Cortex of kidney (tissue), 1 donor: ENCODE measurements around the gene TET3.

Experiments used
- DNase-seq: peaks from one replicate; lab custom pipeline; 2025; lab: John Stamatoyannopoulos, UW

TET3 gene

DNA sequence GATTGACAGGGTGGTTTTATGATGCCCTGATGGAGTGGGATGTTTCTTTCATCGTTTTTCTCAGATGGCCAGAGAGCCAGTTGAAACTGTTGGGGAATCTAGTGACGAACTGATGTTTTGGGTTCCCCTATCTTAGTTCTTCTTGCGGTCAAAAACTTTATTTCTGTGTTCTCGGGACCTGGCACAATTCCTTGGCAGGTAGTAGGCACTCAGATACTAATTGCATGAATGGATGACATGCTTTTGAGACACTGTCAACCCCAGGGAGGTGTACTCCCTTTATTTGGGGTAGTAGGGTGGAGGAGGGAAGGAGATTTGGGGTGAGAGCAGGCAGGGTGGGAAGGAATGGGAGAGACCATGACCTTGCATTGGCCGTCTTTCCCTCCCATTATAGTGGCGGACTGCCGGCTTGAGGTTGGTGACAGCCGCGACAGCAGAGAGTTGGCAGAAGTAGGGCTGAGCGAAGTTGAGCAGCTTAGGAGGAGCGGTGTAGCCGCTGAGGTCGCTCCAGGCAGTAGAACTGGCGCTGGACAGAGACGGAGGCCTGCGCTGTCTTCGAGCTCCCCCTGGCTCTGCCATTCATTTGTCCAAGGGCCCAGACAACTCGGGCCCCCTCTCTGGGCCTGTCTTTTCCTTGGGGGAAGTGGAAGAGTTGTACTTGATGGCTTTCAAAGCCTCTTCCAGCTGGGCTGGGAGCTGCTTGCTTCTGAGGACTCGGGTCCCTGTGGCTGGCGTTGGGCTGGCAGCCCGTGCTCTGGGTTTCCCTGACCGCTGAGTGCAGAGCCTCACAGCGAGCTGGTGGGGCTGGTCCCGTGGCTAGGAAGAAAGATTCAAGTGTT lies 2.6 kb downstream of the TET3 start:
- no peak for DNase-seq

DNA sequence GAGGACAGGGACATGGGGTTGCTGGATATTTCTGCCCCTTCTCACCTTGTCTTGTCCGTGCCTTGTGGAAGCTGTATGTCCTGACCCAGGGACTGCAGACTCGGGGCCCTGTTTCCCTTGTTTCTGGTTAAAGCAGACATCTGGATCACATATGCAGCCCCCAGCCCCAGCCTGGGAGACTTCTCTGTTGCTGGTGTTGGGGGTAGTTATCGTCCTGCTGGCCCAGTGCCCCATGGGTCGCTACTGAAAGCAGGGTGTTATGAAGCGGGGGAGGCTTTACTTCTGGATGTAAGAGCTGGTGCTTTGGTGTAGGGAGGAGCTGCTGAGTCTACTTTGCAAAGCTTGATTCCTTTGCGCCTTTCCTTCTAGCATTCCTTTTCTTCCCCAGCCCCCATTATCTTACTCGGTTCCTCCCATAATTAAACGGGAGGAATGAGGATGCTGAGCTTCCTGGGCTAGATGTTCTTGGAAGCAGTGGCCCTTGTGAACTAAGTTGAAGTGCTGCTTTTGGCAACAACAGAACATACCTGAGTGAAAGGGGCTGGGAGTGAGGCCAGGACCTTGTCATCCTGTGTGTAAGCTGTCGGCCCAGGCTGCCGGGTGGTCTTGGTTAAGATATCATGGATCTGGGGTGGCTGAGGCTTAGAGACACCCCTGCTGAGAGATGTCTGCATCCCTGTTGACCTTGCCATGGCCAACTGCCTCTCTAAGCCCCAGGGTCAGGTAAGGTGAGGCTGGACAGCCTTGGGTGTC lies 3.4 kb downstream of the TET3 start:
- DNase-seq, result no peak

DNA sequence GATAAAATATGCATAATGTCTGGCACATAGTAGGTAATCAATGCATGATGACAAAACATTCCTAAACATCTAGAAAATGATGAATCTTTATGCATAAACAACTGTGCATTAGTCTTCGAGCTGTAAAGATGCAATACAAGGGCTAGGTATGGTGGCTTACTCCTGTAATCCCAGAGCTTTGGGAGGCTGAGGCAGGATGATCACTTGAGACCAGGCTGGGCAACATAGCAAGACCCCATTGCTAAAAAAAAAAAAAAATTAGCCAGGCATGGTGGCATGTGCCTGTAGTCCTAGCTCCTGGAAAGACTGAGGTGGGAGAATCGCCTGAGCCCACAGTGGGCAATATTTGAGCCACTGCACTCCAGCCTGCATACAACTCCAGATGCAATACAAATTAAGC lies 5.3 kb downstream of the TET3 start:
- no peak for DNase-seq

DNA sequence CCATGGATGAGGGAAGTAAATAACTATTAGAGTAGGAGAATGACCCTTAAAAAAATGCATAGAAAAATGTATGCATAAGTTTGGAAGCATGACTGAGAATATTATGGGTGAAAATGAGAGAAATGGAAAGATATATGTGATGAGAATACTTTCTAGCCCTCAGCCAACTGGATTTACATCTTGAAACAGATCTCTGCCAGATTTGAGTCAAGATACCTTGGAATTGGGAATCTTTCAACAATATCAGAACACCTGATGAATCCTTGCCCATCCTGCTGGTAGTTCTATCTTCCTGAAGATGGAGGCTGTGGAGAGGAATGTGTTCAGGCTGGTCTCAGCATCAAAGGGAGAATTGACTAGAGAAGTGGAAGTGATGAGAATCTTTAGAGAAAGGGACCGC lies 5.8 kb downstream of the TET3 start:
- no peak for DNase-seq

DNA sequence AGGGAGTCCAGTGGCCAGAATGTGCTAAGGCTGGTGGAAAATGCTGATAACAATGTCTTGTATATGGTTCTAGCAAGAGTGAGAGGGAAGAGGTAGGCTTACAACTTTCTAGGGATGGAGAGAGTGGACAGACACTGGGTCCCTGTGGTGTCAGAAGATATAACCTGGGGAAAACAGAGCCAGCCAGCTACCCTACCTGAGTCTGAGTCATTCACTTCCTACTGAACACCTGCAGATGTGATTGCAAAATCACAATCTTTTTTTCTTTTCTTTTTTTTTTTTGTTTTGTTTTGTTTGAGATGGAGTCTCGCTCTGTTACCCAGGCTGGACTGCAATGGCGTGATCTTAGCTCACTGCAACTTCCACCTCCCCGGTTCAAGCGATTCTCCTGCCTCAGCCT lies 7.3 kb downstream of the TET3 start:
- DNase-seq, result no peak

DNA sequence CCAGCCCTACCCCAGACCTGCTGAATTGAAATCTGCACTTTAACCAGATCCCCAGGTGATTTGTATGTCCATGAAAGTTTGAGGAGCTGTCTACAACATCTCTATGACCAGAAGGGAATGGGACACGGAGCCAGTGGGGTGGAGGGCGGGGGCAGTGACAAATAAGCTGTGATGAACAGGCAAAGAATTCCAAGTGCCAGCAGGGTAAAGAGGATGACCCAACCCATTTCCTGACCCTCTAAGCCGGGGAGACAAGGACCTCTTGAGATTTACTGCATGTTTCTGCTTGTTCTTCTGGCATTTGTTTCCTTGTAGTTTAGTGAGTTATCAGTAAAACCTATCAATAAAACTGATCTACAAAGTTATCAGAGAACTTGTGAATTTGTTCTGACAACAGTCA lies 8.7 kb downstream of the TET3 start:
- DNase-seq, result no peak

DNA sequence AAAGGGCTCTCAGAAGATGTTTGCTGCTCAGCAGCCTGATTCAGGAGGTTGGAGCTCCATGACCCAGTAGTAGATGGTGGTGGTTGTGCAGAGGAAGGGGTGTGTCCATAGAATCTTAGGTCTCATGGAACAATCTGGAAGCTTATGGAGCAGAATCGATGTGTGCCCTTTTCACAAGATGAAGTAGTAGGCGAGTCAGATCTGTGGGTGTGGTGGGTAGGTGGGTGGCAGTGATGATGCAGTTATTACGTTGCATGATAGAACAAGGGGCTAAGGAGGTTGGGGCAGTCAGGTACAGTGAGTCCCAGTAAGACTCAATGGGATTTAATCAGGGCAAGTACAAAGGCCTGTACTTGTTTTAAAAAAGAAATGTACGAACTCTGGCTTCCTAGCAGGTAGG lies 9.1 kb downstream of the TET3 start:
- no peak for DNase-seq

DNA sequence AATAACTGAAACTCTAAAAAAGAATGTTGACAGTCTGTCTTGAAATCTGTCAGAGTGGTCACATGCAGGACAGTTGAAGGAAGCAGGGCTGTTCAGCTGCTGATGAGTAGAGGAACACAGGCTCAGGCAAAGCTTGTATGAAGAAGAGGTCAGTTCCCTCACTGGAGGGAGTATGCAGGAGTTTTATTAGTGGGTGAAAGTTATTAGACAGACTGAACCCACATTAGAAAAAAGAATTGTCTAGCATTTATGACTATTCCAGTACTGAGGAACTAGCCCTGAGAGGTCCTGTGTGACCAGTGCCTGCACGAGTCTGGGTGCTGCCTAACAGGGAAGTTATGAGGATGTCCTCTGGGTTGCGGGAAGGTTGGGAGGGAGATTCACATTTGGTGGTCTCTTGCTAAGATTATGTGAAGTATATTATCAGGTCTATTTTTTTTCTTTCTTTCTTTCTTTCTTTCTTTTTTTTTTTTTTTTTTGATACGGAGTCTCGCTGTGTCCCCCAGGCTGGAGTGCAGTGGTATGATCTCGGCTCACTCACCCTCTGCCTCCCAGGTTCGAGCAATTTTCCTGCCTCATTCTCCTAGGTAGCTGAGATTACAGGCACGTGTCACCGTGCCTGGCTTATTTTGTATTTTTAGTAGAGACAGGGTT lies 9.6 kb downstream of the TET3 start:
- no peak for DNase-seq

DNA sequence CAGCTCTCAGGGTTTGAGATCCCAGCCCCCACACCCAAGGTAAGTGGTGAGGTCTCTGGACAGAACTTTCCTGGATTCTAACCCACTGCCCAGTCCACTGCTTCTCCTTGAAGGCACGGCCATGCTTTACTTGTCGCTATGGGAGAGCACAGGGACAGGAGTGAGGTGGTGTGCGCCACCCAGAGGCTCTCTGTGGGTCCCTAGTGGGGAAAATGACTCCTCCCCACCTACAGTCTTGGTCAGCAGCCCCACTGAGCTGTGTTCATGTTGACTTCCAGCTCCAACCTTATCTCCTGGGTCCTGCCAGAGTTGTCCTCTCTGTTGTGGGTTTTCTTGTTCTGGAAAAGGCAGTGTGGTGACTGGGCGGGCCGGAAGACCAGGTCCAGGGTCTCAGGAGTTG lies 11.1 kb downstream of the TET3 start:
- DNase-seq, result no peak

DNA sequence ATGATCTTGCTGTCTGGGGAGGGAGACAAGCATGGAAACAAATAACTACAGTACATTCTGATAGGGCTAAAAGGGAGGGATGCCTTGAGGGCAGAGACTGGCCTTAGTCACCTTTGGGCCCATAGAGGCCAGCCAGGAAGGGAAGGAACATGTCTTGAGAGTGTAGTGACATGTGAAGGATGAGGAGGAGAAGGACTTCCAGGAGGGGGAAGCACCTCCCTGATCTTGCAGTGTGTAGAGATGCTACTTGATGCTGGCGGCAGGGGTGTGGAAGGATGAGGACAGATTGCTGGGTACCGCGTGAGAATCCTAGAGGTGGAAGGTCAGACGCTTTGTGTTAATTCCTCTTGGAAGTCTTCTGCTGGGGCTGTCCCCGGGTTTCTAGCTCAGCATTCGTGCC lies 13.1 kb downstream of the TET3 start:
- DNase-seq, result no peak

DNA sequence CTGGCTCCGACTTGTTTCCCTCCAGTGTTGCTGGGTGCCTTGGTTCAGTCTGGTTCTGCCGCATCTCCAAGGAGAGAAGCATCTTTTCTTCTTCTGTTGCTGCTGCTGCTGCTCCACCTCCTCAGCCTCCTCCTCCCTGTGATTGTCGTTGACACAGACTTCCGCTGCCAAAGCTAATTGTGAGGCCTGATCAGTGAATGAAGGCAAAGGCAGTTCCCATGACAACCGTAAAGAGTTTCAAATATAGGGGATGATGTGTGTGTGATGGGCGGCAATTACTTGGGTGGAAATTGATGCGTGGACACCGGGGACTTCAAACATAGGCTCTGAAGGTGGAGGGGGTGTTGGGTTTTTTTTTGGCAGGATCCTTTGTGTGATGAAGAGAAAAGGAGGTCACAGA lies 13.7 kb downstream of the TET3 start:
- DNase-seq, result no peak

DNA sequence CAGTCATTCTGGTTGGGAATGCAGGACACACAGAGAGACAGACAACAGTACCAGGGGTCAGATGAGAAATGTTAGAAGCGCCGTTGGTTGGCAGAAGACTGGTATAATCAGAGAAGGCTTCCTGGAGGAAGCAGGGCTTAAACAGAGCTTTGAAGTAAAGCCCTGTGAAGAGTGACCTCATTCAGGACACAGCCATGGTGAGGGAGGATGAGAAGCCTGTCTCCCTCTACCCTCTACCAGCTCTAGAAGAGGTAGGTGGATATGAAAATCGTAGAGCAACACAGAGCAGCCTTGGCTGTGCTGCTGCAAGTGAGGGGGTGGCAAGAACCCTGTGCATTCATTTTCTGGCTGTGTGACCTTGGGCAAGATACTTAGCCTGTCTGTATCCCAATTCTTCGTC lies 14.2 kb downstream of the TET3 start:
- DNase-seq, result no peak

DNA sequence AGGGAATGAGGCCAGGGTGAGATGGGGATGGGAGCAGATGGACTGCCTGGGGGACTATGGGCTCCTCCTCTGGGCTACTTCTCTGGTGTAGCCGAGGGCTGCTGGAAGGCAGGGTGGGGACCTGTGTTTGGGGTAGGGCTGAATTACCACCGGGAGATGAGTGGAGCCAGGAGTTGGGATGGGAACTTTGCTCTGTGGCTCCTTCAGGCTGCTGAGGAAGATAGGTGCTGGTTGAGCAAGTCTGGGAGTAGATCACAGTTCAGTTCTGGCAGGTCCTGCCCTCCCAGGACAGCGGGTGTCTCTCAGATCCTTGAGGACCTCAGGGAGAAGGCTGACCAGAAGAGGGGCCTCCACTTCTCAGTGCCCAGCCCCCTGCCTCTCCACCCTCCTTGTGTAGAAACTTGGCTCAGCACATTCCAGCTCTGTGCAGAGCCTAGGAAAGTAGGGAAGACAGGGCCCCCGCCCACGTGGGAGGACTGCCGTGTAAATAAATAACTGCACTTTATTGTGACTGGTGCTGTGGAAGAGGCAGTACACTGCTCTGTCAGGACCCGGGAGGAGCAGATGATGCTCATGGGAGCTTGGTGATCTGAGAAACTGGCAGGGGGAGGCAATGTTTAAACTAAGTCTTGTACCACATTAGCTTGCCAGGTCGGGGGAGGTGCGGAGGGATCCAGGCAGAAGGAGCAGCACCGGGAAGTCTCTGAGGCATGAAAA lies 15.3 kb downstream of the TET3 start:
- DNase-seq, result no peak

DNA sequence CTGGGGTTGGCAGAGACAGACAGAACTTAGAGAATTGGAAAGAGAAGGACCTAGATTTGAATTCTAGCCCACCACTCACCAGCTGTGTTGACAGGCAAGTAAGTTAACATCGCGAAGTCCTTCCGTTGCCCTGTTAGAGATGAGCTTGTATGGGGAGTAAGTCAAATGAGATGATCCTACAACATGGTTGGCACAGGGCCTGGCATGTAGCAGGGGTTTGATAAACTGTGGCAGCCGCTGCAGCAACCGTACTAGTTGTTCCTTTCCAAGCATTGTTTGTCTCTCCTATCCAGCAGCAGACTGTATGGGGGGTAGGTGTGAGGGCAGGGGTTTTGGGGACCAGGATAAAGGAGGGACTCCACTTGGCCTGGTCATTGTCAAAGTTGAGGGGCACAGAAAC lies 16.0 kb downstream of the TET3 start:
- DNase-seq, result no peak

DNA sequence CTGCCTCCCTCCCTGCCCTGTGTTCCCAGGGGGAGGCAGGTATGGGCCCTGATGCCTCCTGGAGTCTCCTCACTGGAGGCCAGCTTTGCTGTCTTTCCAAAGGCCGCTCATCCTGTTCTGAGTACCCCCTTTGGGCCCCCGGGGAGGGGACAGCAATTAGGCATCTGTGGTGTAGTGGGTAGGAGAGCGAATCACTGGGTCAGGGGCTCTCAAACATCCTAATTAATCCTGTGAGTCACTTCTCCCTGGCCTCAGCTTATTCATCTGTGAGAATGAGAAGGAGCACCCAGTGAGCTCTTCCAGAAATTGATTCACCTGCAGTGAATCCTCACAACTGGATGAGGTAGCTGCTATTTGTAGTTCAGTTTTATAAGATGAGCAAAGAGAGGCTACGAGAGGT lies 16.4 kb downstream of the TET3 start:
- DNase-seq, result no peak

DNA sequence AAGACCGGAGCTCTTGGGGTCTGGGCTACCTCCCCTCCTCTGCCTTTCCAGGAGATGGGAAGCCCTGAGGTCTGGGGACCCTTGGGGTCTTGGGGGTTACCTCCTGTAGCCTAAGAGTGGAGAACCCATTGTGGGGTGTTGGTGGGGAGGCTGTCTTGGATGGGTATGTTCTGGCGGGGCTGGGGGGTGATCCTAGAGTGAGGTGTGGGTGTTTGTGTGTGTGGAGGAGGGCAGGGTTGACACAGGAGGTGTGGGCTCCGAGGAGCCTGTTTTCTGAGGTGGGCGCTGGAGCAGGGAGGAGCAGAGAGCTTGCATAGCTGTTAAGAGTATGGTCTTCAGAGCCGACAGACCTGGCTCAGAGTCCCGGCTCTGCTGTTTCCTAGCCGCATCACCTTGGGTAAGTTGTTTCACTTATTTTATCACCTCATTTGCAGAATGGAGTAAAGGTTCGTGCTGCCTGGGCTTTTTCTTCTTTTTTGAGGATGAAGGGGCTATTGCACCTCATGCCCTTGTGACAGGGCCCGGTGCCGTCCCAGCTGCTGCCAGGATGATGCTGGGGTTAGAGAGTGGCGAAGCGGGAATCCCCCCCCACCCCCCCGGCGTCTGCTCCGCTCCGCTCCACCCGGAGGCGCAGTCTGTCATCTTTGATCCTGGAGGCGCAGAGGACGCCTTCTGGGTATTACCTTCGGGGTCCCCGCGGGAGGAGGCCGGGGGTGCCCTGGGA lies 17.2 kb downstream of the TET3 start:
- no peak for DNase-seq

DNA sequence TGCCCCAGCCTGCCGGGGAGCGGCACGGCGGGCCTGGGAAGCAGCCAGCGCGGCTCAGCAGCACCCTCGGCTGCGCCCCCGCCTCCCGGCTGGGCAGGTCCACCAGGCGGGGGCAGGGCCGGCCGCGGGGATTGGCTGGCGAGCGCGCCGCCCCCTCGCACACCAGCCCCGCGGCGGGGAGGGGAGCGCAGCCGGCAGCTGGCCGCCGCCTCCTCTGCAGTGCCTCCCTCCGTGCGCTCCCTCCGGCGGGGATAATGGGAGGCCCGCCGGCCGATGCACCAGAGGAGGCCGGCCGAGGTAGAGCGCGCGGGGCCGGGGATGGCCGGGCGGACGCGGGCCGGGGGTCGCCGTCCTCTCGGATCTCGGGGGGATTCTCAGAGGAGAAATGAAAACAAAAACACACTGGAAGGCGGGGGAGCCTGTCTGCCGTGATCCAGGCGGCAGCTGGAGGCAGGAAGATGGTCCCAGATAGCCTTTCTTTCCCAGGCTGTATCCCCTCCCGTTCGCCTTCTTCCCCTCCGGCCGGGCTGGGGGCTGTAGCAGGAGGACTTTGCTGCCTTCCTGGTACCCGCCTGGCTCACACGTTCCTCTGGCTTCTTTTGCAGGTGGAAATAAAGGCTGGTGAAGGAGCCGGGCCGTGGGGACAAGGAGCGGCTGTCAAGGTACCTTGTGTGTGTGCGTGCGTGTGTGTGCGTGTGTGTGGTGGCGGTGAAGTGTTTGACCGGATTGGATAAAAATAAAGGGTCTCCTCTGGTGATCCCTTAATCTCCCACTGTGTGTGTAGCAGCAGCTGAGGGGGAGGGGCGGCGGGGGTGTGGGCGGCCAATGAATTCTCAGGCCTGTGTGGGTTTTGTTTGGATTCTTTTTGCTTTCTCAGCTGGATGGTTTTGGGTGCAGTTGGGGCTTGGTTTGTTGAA lies 18.1 kb downstream of the TET3 start:
- no peak for DNase-seq

DNA sequence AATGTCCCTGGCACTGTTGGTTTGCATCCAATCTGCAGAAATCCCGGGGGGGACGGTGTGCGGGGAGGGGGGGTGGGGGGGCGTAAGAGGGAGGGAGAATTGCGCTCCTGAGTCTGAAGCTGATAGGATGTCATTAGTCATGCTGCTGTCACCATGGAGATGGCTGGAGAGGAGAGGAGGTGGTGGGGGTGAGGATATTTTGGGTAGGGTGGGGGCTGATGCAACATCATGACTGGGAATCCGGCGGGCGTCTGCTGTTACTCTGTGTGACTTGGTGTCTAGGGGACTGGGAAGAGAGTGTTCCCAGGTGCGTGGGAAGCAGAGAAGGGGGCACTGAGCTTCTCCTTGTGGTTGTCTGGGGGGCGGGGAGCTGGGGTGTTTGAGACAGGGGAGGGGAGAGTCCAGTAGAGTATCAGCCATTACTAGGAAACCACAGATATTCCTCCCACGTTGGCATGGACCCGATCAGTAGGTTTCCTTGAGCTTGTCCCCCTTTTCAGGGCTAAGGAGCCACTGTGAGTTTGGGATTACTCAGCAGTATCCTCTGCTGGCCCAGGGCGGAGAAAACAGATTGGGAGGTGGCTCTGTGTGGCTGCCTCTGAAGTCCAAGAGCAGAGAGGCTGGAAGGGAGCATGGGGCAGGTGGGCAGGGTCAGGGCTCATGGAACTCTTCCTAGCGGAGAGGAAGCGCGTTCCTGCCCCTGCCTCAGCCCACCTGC lies 18.9 kb downstream of the TET3 start:
- DNase-seq, result no peak

DNA sequence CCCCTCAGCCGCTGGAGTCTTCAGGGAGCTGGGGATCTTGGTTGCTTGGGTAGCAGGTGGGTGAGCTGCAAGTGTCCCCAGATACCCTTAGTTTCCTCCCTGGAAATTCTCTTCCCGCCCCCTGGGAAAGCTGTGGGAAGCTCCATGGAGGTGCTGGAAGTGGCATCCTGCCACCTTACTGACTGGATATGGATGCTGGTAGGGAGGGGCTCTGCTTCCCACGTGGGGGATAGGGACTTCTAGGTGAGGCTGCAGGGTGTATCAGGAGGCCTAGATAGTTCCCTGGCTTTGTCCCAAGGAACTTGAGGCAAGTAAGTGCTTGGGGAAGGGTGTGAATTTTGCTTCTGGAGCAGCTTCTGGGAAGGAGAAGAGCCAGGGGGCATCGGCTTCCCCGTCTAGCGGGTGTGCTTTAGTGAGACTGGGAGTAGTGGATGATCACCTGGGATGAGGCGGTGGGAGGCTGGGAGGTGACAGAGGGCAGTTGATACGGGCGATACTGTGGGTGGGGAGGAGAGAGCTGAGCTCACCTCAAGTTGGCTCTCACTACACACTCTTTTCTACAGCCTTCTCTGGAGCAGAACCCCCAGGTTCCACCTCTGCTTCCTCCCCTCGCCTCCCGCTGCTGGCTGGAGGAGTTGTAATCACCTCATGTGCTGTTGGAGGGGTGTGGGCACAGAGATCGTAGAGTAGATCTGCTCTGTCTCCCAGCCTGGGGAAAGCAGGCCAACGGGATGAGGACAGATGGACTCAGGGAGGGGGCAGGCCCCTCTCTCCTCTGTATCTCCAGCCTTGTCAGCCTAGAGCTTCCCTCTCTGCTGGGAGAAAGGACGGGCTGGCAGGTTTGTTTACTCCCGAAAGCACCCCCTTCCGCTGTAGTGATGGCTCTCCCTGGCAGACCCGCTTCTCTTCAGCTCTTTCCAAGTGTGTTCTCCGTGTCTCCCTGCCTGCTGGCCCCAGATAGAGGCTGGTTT lies 19.8 kb downstream of the TET3 start:
- DNase-seq, result no peak
